ENCODE results near the gene ATP11C.
A peak's percentile ranks its signal among the peaks of the same experiment; 100 is the strongest.

The ATP11C gene

GRCh38 chrX:139736151-139736550 lies 196.7 kb downstream of the ATP11C start:
- H3K4me3 ChIP-seq (ENCODE audit: low read depth, low read length): no peak overlapping the region
- POLR2A ChIA-PET: no interaction called here
- CTCF ChIA-PET: no interaction called here
- DNase-seq (ENCODE audit: low read depth, low spot score): no peak
- TF ChIP-seq CTCF (IDR thresholded peaks at IDR 0.05; ENCODE audit: insufficient read depth, low read length, missing control alignments): no peak

GRCh38 chrX:139734996-139735395 lies 197.9 kb downstream of the ATP11C start:
- DNase-seq (ENCODE audit: low read depth, low spot score): no peak
- H3K4me3 ChIP-seq (ENCODE audit: low read depth, low read length): no peak overlapping the region
- ChIA-PET POLR2A (no interaction called here), CTCF (no interaction called here)
- no peak for TF ChIP-seq CTCF (IDR thresholded peaks at IDR 0.05; ENCODE audit: insufficient read depth, low read length, missing control alignments)

- no peak overlapping the region for H3K4me3 ChIP-seq (ENCODE audit: low read depth, low read length)
- TF ChIP-seq CTCF (IDR thresholded peaks at IDR 0.05; ENCODE audit: insufficient read depth, low read length, missing control alignments): no peak
- POLR2A ChIA-PET: no interaction called here
Measured at GRCh38 chrX:139725720-139726119, 207.1 kb downstream of the ATP11C start.

GRCh38 chrX:139724626-139725025 lies 208.2 kb downstream of the ATP11C start:
- TF ChIP-seq CTCF (IDR thresholded peaks at IDR 0.05; ENCODE audit: insufficient read depth, low read length, missing control alignments): no peak

More at GRCh38 chrX:139725720-139726119, 207.1 kb downstream of the ATP11C start:
- DNase-seq (ENCODE audit: low read depth, low spot score): no peak
- CTCF ChIA-PET: no interaction called here

GRCh38 chrX:139720979-139721378 lies 211.9 kb downstream of the ATP11C start:
- ChIA-PET CTCF (no interaction called here), POLR2A (no interaction called here)
- H3K4me3 ChIP-seq (ENCODE audit: low read depth, low read length): no peak overlapping the region
- no peak for TF ChIP-seq CTCF (IDR thresholded peaks at IDR 0.05; ENCODE audit: insufficient read depth, low read length, missing control alignments)
- no peak for DNase-seq (ENCODE audit: low read depth, low spot score)

More at GRCh38 chrX:139724626-139725025, 208.2 kb downstream of the ATP11C start:
- POLR2A ChIA-PET: no interaction called here
- no peak for DNase-seq (ENCODE audit: low read depth, low spot score)
- no peak overlapping the region for H3K4me3 ChIP-seq (ENCODE audit: low read depth, low read length)
- CTCF ChIA-PET: no interaction called here

GRCh38 chrX:139720136-139720535 lies 212.7 kb downstream of the ATP11C start:
- no peak overlapping the region for H3K4me3 ChIP-seq (ENCODE audit: low read depth, low read length)
- CTCF ChIA-PET: no interaction called here
- TF ChIP-seq CTCF (IDR thresholded peaks at IDR 0.05; ENCODE audit: insufficient read depth, low read length, missing control alignments): no peak
- DNase-seq (ENCODE audit: low read depth, low spot score): peak; percentile 19
- POLR2A ChIA-PET: no interaction called here
